GM10847 (cell line): ENCODE results near the gene FAXDC2.

ENCODE experiments used
- POLR2A ChIP-seq: IDR thresholded peaks from 2 replicates; pipeline ENCODE4 v1.6.1; 2011; ENCODE audit not compliant: insufficient read length; ENCODE audit errors: extremely low read depth

The FAXDC2 gene

GRCh38 chr5:154840435-154841272, 9.7 kb downstream of the FAXDC2 start:
- no peak for TF ChIP-seq POLR2A

GRCh38 chr5:154837009-154837901, 13.1 kb downstream of the FAXDC2 start:
- no peak for TF ChIP-seq POLR2A

GRCh38 chr5:154836225-154836624, 14.2 kb downstream of the FAXDC2 start:
- TF ChIP-seq POLR2A = no peak

GRCh38 chr5:154834053-154834452, 16.4 kb downstream of the FAXDC2 start:
- TF ChIP-seq POLR2A = no peak

- no peak for TF ChIP-seq POLR2A
These were observed 19.0 kb downstream of the FAXDC2 start for GRCh38 chr5:154831451-154831850.

- TF ChIP-seq POLR2A = no peak
These were observed 19.8 kb downstream of the FAXDC2 start for GRCh38 chr5:154830596-154830995.

- no peak for TF ChIP-seq POLR2A
These were observed 20.2 kb downstream of the FAXDC2 start for GRCh38 chr5:154830219-154830595.

- TF ChIP-seq POLR2A = no peak
These were observed 20.7 kb downstream of the FAXDC2 start for GRCh38 chr5:154829589-154830218.

- no peak for TF ChIP-seq POLR2A
These were observed 21.2 kb downstream of the FAXDC2 start for GRCh38 chr5:154829181-154829588.

- TF ChIP-seq POLR2A = no peak
These were observed 26.3 kb downstream of the FAXDC2 start for GRCh38 chr5:154824070-154824469.

- TF ChIP-seq POLR2A = no peak
These were observed 26.8 kb downstream of the FAXDC2 start for GRCh38 chr5:154823605-154824004.

- TF ChIP-seq POLR2A = no peak
These were observed 30.0 kb downstream of the FAXDC2 start for GRCh38 chr5:154820383-154820782.

- no peak for TF ChIP-seq POLR2A
These were observed 30.9 kb downstream of the FAXDC2 start for GRCh38 chr5:154819546-154819945.

GRCh38 chr5:154818471-154819116, 31.8 kb downstream of the FAXDC2 start:
- TF ChIP-seq POLR2A = no peak

GRCh38 chr5:154817815-154818214, 32.6 kb downstream of the FAXDC2 start:
- no peak for TF ChIP-seq POLR2A

GRCh38 chr5:154816891-154817492, 33.4 kb downstream of the FAXDC2 start:
- TF ChIP-seq POLR2A = no peak
